Measurements from ENCODE around the gene CMTM2. TPM values are rescaled to one million over a fixed set of nuclear protein-coding genes. Genes with fewer than 3 reads are reported as not detected.
"Not testable (repeated sequence)": the region's sequence is repeated elsewhere in the genome, so short reads cannot be mapped to it uniquely, and the experiment has no call there.

CMTM2 gene
- total RNA-seq, 2 donors from 2014 or later = 0.70 TPM; not detected in 1

GRCh38 chr16:66561381-66562080 lies 17.7 kb upstream of the CMTM2 start:
- ATAC-seq (peak; percentile 45), DNase-seq (no peak)
- no peaks in the 10 kb centered on the region for H3K9me3 ChIP-seq (ENCODE audit: control insufficient read depth, low read length, poor library complexity, severe bottlenecking)
- Mint-ChIP-seq H3K36me3 (ENCODE audit: low read depth) (peaks cover 13% of the 10 kb centered on the region), H3K4me1 (peaks cover 62% of the 10 kb centered on the region), H3K27me3 (no peaks in the 10 kb centered on the region), H3K27ac (peak overlapping the region; percentile 95), H3K4me3 (peak overlapping the region; percentile 68)

DNA sequence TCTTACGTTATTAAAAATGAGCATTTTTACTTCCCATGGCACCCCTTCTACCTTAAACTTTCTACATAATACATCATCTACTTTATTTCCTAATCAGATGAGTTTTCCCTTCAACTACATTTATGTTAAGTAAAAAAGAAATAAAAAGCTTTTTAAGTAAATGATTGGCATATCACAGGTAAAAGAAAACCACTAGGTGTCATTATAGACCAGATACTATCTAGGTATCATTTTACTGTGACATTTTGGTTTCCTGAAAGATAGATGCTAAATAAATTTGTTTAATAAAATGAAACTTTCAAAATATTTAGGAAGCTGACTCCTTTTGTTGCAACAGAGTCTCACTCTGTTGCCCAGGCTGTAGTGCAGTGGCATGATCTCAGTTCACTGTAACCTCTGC lies 16.9 kb upstream of the CMTM2 start:
- Mint-ChIP-seq H3K4me1 (peaks cover 60% of the 10 kb centered on the region), H3K27me3 (no peaks in the 10 kb centered on the region), H3K4me3 (peak overlapping the region; percentile 73), H3K27ac (peak overlapping the region; percentile 95), H3K36me3 (ENCODE audit: low read depth) (peaks cover 12% of the 10 kb centered on the region)
- H3K9me3 ChIP-seq (ENCODE audit: control insufficient read depth, low read length, poor library complexity, severe bottlenecking) = no peaks in the 10 kb centered on the region
- ATAC-seq = peak; percentile 72
- no peak for DNase-seq

- H3K4me1 Mint-ChIP-seq = peaks cover 55% of the 10 kb centered on the region
- H3K36me3 Mint-ChIP-seq (ENCODE audit: low read depth) = peaks cover 9% of the 10 kb centered on the region
- H3K9me3 ChIP-seq (ENCODE audit: control insufficient read depth, low read length, poor library complexity, severe bottlenecking) = no peaks in the 10 kb centered on the region
- ATAC-seq = no peak
- DNase-seq = no peak
- H3K27me3 Mint-ChIP-seq = no peaks in the 10 kb centered on the region
- peak overlapping the region; percentile 73 for H3K4me3 Mint-ChIP-seq
- peak overlapping the region; percentile 95 for H3K27ac Mint-ChIP-seq
These were observed 16.3 kb upstream of the CMTM2 start for GRCh38 chr16:66562986-66563385.

- Mint-ChIP-seq H3K36me3 (ENCODE audit: low read depth) (peaks cover 9% of the 10 kb centered on the region), H3K4me1 (peaks cover 49% of the 10 kb centered on the region), H3K27ac (peak overlapping the region; percentile 95), H3K4me3 (no peak overlapping the region), H3K27me3 (no peaks in the 10 kb centered on the region)
- ATAC-seq (no peak), DNase-seq (no peak)
- H3K9me3 ChIP-seq (ENCODE audit: control insufficient read depth, low read length, poor library complexity, severe bottlenecking) = no peaks in the 10 kb centered on the region
These were observed 15.5 kb upstream of the CMTM2 start for GRCh38 chr16:66563574-66564334.

DNA sequence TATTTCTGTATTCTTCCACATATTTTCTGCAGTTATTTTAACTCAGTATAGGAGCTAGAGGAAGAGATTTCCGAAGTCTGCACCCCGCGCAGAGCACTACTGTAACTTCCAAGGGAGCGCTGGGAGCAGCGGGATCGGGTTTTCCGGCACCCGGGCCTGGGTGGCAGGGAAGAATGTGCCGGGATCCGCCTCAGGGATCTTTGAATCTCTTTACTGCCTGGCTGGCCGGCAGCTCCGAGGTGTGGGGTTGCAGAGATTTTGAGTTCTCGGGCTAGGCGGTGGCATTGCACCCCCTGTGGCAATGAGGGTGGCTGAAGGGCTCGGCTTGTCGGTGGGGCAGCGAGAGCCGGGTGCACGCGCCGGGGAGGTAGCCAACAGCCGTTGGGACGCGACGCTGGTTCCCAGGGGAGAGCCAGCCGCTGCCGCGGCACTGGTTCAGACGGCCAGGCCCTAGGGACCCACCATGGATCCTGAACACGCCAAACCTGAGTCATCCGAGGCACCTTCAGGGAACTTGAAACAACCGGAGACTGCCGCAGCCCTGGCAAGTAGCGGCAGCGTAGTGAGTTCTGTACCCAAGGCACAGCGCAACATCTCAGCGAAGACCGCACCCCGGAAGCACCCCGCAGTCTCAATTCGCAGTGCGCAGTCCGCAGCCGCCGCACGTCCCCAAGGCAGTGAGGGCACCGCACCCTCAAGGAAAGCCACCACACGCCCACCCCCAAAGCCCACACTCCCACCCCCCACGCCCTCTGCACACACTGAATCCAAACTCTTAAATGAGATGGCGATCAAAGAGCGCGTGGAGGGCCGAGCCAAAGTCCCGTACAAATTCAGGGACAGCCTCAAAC lies 13.0 kb upstream of the CMTM2 start, which contains the start of gene CMTM1:
CMTM1 (plus strand) TSS at position 389 of the 851 bp plus-strand sequence; CDS start at position 464, 75 bp downstream.
- ATAC-seq (no peak), DNase-seq (no peak)
- peaks cover 28% of the 10 kb centered on the region for H3K4me1 Mint-ChIP-seq
- H3K27ac Mint-ChIP-seq = peak within 1 kb of the TSS; percentile 95
- no peaks in the 10 kb centered on the region for H3K27me3 Mint-ChIP-seq
- no peaks in the 10 kb centered on the region for H3K9me3 ChIP-seq (ENCODE audit: control insufficient read depth, low read length, poor library complexity, severe bottlenecking)
- H3K36me3 Mint-ChIP-seq (ENCODE audit: low read depth) = peaks cover 4% of the 10 kb centered on the region
- H3K4me3 Mint-ChIP-seq = no peak within 1 kb of the TSS

DNA sequence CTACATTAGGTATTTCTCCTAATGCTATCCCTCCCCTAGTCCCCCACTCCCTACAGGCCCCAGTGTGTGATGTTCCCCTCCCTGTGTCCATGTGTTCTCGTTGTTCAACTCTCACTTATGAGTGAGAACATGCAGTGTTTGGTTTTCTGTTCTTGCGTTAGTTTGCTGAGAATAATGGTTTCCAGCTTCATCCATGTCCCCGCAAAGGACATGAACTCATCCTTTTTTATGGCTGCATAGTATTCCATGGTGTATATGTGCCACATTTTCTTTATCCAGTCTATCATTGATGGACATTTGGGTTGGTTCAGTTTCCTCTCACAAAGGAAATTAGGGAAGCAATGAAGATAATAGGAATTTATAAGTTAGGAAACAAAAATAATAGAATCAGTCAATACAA lies 12.0 kb upstream of the CMTM2 start:
- H3K4me1 Mint-ChIP-seq = peaks cover 24% of the 10 kb centered on the region
- H3K36me3 Mint-ChIP-seq (ENCODE audit: low read depth); H3K27me3 Mint-ChIP-seq; H3K9me3 ChIP-seq (ENCODE audit: control insufficient read depth, low read length, poor library complexity, severe bottlenecking); H3K4me3 Mint-ChIP-seq; DNase-seq; ATAC-seq; H3K27ac Mint-ChIP-seq: not testable (repeated sequence)

DNA sequence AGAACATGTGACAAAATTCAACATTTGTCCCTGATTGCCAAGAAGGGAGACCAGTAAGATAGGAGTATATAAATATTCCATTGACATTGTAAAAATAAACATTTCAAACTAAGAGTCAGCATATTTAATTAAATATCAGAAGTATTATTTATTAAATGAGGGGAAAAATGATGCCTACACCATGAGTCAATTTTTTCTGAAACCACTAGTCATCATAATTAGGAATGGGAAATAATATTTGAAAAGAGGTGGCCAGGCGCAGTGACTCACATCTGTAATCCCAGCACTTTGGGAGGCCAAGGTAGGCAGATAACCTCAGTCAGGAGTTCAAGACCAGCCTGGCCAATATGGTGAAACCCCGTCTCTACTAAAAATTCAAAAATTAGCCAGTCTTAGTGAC lies 10.9 kb upstream of the CMTM2 start:
- Mint-ChIP-seq H3K4me1 (peaks cover 15% of the 10 kb centered on the region), H3K4me3 (no peak overlapping the region), H3K36me3 (ENCODE audit: low read depth) (peaks cover 3% of the 10 kb centered on the region), H3K27ac (no peak overlapping the region), H3K27me3 (no peaks in the 10 kb centered on the region)
- no peak for ATAC-seq
- no peak for DNase-seq
- no peaks in the 10 kb centered on the region for H3K9me3 ChIP-seq (ENCODE audit: control insufficient read depth, low read length, poor library complexity, severe bottlenecking)

GRCh38 chr16:66569131-66569530 lies 10.1 kb upstream of the CMTM2 start:
- Mint-ChIP-seq H3K27me3 (no peaks in the 10 kb centered on the region), H3K36me3 (ENCODE audit: low read depth) (peaks cover 3% of the 10 kb centered on the region), H3K27ac (no peak overlapping the region), H3K4me1 (peaks cover 11% of the 10 kb centered on the region), H3K4me3 (no peak overlapping the region)
- ATAC-seq = no peak
- H3K9me3 ChIP-seq (ENCODE audit: control insufficient read depth, low read length, poor library complexity, severe bottlenecking) = no peaks in the 10 kb centered on the region
- no peak for DNase-seq

- H3K4me1 Mint-ChIP-seq = peaks cover 8% of the 10 kb centered on the region
- no peak overlapping the region for H3K4me3 Mint-ChIP-seq
- H3K9me3 ChIP-seq (ENCODE audit: control insufficient read depth, low read length, poor library complexity, severe bottlenecking) = no peaks in the 10 kb centered on the region
- H3K27me3 Mint-ChIP-seq = no peaks in the 10 kb centered on the region
- DNase-seq = no peak
- peaks cover under 1% of the 10 kb centered on the region for H3K36me3 Mint-ChIP-seq (ENCODE audit: low read depth)
- no peak for ATAC-seq
- H3K27ac Mint-ChIP-seq = peak overlapping the region; percentile 9
These were observed 9.3 kb upstream of the CMTM2 start for GRCh38 chr16:66569827-66570405.

DNA sequence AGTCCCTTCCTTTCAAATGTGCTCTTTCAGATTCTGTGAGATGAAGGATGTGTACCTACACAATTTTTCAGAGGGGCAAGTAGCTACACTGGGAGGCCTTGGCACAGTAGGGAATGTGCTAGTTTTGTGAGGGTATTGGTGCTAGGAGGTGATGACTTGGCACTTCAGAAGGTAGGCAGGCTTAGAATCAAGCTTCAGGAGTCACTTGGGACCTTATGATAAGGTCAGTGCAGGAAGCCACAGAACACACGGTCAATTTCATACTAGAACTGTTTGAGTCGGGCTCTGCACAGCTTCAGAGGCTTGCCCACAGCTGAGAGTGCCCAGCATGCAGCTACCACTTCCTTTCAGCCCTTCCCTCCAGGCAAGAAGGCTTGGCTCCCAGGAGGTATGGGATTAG lies 6.9 kb upstream of the CMTM2 start:
- no peak overlapping the region for H3K4me3 Mint-ChIP-seq
- DNase-seq (no peak), ATAC-seq (no peak)
- H3K36me3 Mint-ChIP-seq (ENCODE audit: low read depth) = peaks cover 1% of the 10 kb centered on the region
- H3K27me3 Mint-ChIP-seq = no peaks in the 10 kb centered on the region
- no peaks in the 10 kb centered on the region for H3K9me3 ChIP-seq (ENCODE audit: control insufficient read depth, low read length, poor library complexity, severe bottlenecking)
- peaks cover 9% of the 10 kb centered on the region for H3K4me1 Mint-ChIP-seq
- peak overlapping the region; percentile 71 for H3K27ac Mint-ChIP-seq

- Mint-ChIP-seq H3K4me3 (no peak overlapping the region), H3K27me3 (peaks cover 11% of the 10 kb centered on the region), H3K36me3 (ENCODE audit: low read depth) (peaks cover 5% of the 10 kb centered on the region), H3K4me1 (peaks cover 12% of the 10 kb centered on the region), H3K27ac (no peak overlapping the region)
- H3K9me3 ChIP-seq (ENCODE audit: control insufficient read depth, low read length, poor library complexity, severe bottlenecking) = no peaks in the 10 kb centered on the region
- ATAC-seq = no peak
- no peak for DNase-seq
These were observed 5.2 kb upstream of the CMTM2 start for GRCh38 chr16:66574081-66574480.

- H3K36me3 Mint-ChIP-seq (ENCODE audit: low read depth) = peaks cover 5% of the 10 kb centered on the region
- H3K27ac Mint-ChIP-seq = no peak overlapping the region
- H3K27me3 Mint-ChIP-seq = peaks cover 14% of the 10 kb centered on the region
- ATAC-seq = no peak
- DNase-seq = no peak
- H3K9me3 ChIP-seq (ENCODE audit: control insufficient read depth, low read length, poor library complexity, severe bottlenecking) = no peaks in the 10 kb centered on the region
- peaks cover 15% of the 10 kb centered on the region for H3K4me1 Mint-ChIP-seq
- no peak overlapping the region for H3K4me3 Mint-ChIP-seq
These were observed 4.7 kb upstream of the CMTM2 start for GRCh38 chr16:66574531-66574930.

DNA sequence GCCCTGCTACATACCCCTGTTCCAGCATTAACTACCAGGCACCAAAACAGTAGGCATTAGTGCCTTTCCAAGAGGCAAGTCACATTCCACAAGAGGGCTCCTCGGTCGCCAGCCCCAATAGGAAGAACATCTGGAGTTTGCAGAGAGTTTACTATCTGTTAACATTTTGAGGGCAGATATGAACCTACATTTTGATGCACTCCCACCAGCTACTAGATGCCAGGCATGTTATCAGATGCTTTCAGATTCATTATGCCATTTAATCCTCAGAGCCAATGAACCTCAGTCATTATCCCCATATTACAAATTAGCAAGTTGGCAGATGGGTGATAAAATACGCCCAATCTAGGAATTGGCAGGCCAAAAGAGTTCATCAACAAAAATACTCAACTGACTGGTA lies 4.2 kb upstream of the CMTM2 start:
- DNase-seq = no peak
- no peak overlapping the region for H3K4me3 Mint-ChIP-seq
- H3K4me1 Mint-ChIP-seq = peaks cover 15% of the 10 kb centered on the region
- no peak for ATAC-seq
- no peaks in the 10 kb centered on the region for H3K9me3 ChIP-seq (ENCODE audit: control insufficient read depth, low read length, poor library complexity, severe bottlenecking)
- H3K27ac Mint-ChIP-seq = no peak overlapping the region
- H3K36me3 Mint-ChIP-seq (ENCODE audit: low read depth) = peaks cover 5% of the 10 kb centered on the region
- H3K27me3 Mint-ChIP-seq = peaks cover 19% of the 10 kb centered on the region
